ENCODE results near the gene ZSCAN18. TPM values are rescaled to one million over a fixed set of nuclear protein-coding genes. Genes with fewer than 3 reads are reported as not detected.

The ZSCAN18 gene
- total and polyA plus RNA-seq, 3 donors from 2014 or later: 95.1 to 169 (median 150) TPM

- WGBS, 2 donors: 34 to 44% methylated on average over 40 to 53 of the region's 54 CpGs
- peak overlapping the region in 1 of 2 donors; percentile 13 for H3K4me3 ChIP-seq
- no peak for DNase-seq
- no peak overlapping the region for H3K27ac ChIP-seq
- no peaks in the 10 kb centered on the region for H3K4me1 ChIP-seq
- H3K27me3 ChIP-seq: no peaks in the 10 kb centered on the region
- TF ChIP-seq POLR2A (IDR thresholded peaks at IDR 0.05): no peak
- TF ChIP-seq CTCF (IDR thresholded peaks at IDR 0.05): no peak
- no peaks in the 10 kb centered on the region for H3K36me3 ChIP-seq (ENCODE audit: low read depth, missing control alignments)
- intact Hi-C loops (cut with DNase I; ENCODE audit: low total_unique reads): no loop called here
- no peaks in the 10 kb centered on the region for H3K9me3 ChIP-seq
Measured at GRCh38 chr19:58042495-58043340, 55.3 kb downstream of the ZSCAN18 start.

- H3K9me3 ChIP-seq: no peaks in the 10 kb centered on the region
- no peak overlapping the region for H3K27ac ChIP-seq
- 81 to 83% methylated on average over 19 to 21 of the region's 21 CpGs for WGBS, 2 donors
- H3K36me3 ChIP-seq (ENCODE audit: low read depth, missing control alignments): no peaks in the 10 kb centered on the region
- H3K4me3 ChIP-seq: no peak overlapping the region
- no peaks in the 10 kb centered on the region for H3K27me3 ChIP-seq
- no peak for DNase-seq
- TF ChIP-seq CTCF (IDR thresholded peaks at IDR 0.05): no peak
- no peak for TF ChIP-seq POLR2A (IDR thresholded peaks at IDR 0.05)
- H3K4me1 ChIP-seq: no peaks in the 10 kb centered on the region
- intact Hi-C loops (cut with DNase I; ENCODE audit: low total_unique reads): no loop called here
Measured at GRCh38 chr19:58040751-58041525, 57.1 kb downstream of the ZSCAN18 start.

- 24 to 38% methylated on average over 7 to 8 of the region's 8 CpGs for WGBS, 2 donors
- no peaks in the 10 kb centered on the region for H3K4me1 ChIP-seq
- intact Hi-C loops (cut with DNase I; ENCODE audit: low total_unique reads): no loop called here
- no peaks in the 10 kb centered on the region for H3K9me3 ChIP-seq
- H3K27me3 ChIP-seq: no peaks in the 10 kb centered on the region
- DNase-seq: no peak
- no peak overlapping the region for H3K27ac ChIP-seq
- no peak overlapping the region for H3K4me3 ChIP-seq
- TF ChIP-seq CTCF (IDR thresholded peaks at IDR 0.05): no peak
- TF ChIP-seq POLR2A (IDR thresholded peaks at IDR 0.05): no peak
- no peaks in the 10 kb centered on the region for H3K36me3 ChIP-seq (ENCODE audit: low read depth, missing control alignments)
Measured at GRCh38 chr19:58038688-58039204, 59.3 kb downstream of the ZSCAN18 start.

GRCh38 chr19:58037927-58038687 lies 59.9 kb downstream of the ZSCAN18 start:
- TF ChIP-seq POLR2A (IDR thresholded peaks at IDR 0.05) (no peak), CTCF (IDR thresholded peaks at IDR 0.05) (no peak)
- H3K4me1 ChIP-seq: no peaks in the 10 kb centered on the region
- H3K4me3 ChIP-seq: no peak overlapping the region
- no peaks in the 10 kb centered on the region for H3K36me3 ChIP-seq (ENCODE audit: low read depth, missing control alignments)
- no peaks in the 10 kb centered on the region for H3K9me3 ChIP-seq
- no peaks in the 10 kb centered on the region for H3K27me3 ChIP-seq
- intact Hi-C loops (cut with DNase I; ENCODE audit: low total_unique reads): no loop called here
- DNase-seq: no peak
- WGBS, 2 donors: 25 to 33% methylated on average over 20 to 43 of the region's 44 CpGs
- H3K27ac ChIP-seq: no peak overlapping the region
